ENCODE results near the gene PCK1. TPM values are rescaled to one million over a fixed set of nuclear protein-coding genes. Genes with fewer than 3 reads are reported as not detected.

PCK1 gene
- total RNA-seq, 1 experiment from 2014 or later: not detected

- no peak for DNase-seq (ENCODE audit: low spot score)
Observed at GRCh38 chr20:57601737-57602136, 40.8 kb downstream of the PCK1 start.

GRCh38 chr20:57603120-57603519 is 42.2 kb downstream of the PCK1 start:
- DNase-seq (ENCODE audit: low spot score): no peak

- no peak for DNase-seq (ENCODE audit: low spot score)
Observed at GRCh38 chr20:57605045-57605444, 44.1 kb downstream of the PCK1 start.

DNA sequence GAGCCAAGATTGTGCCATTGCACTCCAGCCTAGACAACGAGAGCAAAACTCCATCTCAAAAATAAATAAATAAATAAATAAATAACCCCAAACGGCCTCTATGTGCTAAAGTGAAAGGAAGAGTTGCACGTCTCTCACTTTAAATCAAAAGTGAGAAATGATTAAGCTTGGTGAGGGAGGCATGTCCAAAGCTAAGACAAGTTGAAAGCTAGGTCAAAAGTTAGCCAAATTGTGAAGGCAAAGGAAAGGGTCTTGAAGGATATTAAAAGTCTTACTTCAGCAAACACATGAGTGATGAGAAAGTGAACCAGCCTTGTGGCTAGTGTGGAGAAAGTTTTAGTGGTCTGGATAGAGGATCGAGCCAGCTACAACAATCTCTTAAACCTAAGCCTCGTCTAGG is 45.0 kb downstream of the PCK1 start:
- no peak for DNase-seq (ENCODE audit: low spot score)

GRCh38 chr20:57608516-57608915 is 47.6 kb downstream of the PCK1 start:
- DNase-seq (ENCODE audit: low spot score): no peak

GRCh38 chr20:57609086-57609841 is 48.4 kb downstream of the PCK1 start:
- no peak for DNase-seq (ENCODE audit: low spot score)

DNA sequence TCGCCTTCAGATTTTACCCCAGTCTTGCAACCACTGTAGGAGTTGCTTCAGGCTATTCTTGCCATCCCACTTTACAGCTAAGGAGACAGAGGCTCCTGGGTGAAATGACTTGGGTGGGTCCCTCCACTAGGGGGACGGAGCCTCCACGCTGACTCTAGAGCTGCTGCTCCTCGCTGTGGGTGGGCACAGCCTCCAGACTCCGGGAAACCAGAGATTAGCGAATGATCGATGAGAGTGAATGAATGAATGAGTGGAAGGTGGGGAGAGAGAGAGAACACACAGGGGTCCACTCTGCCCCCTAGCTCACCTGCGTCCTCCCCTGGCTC is 48.9 kb downstream of the PCK1 start:
- no peak for DNase-seq (ENCODE audit: low spot score)

DNA sequence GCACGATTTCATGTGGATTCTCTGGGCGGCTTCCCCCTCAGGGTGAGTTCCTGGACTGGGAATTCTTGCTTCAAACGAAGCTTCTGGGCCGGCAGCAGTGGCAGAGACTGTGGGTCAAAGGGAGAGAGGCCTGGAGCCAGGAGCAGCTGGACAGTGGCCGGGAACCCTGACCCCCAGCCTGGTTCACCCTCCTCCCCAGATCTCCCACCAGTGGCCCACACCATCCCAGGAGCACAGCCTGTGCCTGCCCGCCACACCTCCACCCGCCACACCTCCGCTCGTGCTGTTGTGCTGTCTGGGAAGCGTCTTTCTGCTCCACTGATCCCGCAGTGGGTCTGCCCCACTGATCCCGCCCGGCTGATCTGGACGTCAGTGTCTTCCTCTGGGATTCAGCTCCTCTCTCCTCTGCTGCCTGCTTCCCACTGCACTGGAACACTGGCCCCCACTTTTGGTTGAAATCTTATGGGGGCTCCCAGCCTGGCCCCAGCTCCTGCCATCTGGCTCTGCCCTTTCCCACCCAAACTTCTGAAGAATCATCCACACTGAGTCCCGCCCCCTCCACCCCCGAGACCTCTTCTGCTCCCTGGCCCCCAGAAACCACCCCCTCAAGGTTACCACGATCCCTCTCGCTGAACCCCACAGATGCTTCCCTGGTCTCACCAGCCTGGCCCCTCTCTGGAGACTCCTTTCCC is 49.5 kb downstream of the PCK1 start:
- no peak for DNase-seq (ENCODE audit: low spot score)

DNA sequence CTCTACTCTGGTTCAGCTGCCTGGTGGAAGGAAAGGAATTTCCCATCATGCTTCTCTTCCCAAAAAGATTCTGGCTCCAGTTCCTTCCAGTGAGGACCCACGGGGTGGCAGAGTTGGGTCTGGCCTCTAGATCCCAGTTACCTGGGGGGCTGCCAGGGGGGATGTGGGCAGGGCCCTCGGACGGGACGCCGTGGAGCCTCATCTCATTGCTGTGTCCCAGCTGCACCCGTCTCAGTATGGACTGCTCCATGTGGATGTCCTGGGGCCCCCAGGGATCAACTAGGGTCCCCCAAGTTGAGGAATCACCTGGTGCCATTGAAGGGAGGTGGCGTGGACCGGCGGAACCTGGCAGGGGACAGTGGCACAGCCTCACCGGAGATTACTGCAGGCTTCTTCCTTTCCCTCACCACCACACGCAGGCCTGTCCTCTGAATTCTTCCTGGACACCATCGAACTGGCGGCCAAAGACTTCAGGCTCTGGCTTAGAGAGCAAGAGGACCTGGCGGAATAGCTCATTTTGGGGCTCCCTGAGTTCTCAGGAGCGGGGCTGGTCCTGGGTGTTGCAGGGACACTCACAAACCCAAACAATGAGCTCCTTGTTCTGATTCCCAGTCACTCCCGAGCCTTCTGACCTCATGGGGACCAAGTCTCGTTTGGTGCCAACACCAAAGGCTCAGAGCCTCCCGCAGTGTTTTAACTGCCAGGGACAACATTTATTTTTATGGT is 50.8 kb downstream of the PCK1 start:
- no peak for DNase-seq (ENCODE audit: low spot score)

DNA sequence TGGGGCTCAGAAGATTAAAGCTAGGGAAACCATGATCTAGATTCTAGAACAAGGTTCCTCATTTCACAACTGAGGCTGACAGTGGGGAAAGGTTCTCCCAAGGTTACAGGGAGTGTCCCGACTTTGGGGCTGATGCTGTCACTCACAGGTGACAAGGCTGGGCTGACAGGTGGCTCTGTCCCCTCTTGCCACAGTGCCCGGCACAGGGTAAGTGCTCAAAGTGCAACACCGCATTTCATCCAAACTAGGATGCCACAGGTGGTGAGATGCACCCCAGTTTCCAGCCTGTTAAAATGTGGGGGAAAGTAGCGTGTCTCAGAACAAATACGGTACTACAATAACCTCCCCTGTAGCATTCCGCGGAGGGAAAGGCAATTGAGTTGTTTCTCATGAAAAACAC is 51.5 kb downstream of the PCK1 start:
- no peak for DNase-seq (ENCODE audit: low spot score)

- no peak for DNase-seq (ENCODE audit: low spot score)
Observed at GRCh38 chr20:57612916-57613315, 52.0 kb downstream of the PCK1 start.

GRCh38 chr20:57613481-57613921 is 52.6 kb downstream of the PCK1 start:
- no peak for DNase-seq (ENCODE audit: low spot score)

- no peak for DNase-seq (ENCODE audit: low spot score)
Observed at GRCh38 chr20:57614490-57615444, 53.9 kb downstream of the PCK1 start.

- no peak for DNase-seq (ENCODE audit: low spot score)
Observed at GRCh38 chr20:57615445-57615811, 54.5 kb downstream of the PCK1 start.

- DNase-seq (ENCODE audit: low spot score): no peak
Observed at GRCh38 chr20:57616143-57616951, 55.4 kb downstream of the PCK1 start.

DNA sequence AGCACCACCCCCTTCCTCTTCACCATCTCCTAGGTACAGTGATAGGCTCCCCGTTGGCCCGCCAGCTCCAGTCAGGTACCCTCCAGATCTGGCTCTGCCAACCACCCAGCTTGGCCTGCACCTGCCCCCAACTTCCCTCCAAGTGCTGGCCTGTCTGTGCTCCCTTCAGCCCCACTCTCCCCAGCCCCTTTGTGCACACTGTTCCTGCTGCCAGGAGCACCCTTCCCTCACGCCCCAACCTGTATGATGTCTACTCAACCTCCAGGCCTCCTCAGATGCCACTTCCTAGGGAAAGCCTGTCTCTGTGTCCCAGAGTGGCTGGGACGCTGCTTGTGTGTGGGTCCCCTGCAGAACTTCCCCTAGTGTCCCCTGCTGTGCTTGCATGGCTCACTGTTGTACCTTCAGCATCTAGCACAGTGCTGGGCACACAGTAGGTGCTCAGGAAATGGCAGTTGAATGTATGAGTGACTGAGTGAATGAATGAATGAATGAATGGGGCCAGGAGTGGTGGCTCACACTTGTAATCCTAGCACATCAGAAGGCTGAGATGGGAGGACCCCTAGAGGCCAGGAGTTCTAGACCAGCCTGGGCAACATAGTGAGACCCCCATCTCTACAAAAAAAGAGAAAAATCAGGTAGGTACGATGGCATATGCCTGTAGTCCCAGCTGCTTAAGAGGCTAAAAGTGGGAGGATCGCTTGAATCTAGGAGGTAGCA is 56.3 kb downstream of the PCK1 start:
- no peak for DNase-seq (ENCODE audit: low spot score)

All from A172 (cell line).